HG02884 (cell line): ENCODE measurements around the gene LEP.

Experiments used
- ATAC-seq: cut with Tn5 transposase; IDR thresholded peaks from one replicate; pipeline ENCODE4 v1.9.1; 2021; ENCODE audit warnings: mild to moderate bottlenecking, moderate library complexity; ENCODE audit not compliant: unreplicated experiment

LEP gene

DNA sequence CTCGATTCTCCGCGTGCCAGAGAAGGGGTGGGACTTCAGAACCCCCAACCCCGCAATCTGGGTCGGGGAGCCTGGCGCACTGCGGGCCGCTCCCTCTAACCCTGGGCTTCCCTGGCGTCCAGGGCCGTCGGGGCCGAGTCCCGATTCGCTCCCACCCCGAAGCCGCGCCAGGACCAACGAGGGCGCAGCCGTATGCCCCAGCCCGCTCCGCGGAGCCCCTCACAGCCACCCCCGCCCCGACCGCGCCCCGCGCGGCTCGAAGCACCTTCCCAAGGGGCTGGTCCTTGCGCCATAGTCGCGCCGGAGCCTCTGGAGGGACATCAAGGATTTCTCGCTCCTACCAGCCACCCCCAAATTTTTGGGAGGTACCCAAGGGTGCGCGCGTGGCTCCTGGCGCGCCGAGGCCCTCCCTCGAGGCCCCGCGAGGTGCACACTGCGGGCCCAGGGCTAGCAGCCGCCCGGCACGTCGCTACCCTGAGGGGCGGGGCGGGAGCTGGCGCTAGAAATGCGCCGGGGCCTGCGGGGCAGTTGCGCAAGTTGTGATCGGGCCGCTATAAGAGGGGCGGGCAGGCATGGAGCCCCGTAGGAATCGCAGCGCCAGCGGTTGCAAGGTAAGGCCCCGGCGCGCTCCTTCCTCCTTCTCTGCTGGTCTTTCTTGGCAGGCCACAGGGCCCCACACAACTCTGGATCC lies at the start of gene LEP:
Gene LEP (plus strand): TSS at position 583 of the 691 bp plus-strand sequence. CDS start 10,741 bp downstream, outside the sequence.
- ATAC-seq, result no peak

DNA sequence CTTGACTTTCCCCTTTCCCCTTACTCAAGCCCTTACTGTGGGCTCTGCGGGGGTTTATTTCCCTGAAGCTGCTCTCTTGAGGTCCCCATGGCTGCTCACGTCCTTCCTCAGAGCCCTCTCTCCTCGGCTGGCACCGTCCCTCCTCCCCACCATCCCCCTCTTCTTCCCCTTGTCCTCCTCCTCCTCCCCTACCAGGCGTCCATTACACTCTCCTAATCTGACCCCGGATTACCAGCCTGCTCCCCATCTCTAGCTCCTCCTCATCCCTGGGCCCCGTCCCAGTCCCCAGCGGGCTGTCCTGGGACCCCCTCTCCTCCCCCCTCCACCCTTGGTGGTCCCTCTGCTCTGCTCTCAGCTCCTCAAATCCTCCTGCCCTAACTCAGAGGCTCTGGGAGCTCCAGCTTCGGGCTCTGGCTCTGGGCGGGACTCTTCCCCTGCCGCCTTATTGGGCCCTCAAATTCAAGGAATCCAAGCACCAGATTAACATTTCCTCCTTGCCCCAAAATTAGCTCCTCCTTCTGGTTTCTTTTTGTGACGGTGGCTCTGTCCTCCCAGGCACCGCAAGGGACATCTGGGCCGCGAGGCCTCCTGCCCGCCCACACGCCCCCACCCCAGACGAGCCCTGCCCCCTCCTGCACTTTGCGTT lies 48.5 kb upstream of the LEP start:
- ATAC-seq, result no peak

DNA sequence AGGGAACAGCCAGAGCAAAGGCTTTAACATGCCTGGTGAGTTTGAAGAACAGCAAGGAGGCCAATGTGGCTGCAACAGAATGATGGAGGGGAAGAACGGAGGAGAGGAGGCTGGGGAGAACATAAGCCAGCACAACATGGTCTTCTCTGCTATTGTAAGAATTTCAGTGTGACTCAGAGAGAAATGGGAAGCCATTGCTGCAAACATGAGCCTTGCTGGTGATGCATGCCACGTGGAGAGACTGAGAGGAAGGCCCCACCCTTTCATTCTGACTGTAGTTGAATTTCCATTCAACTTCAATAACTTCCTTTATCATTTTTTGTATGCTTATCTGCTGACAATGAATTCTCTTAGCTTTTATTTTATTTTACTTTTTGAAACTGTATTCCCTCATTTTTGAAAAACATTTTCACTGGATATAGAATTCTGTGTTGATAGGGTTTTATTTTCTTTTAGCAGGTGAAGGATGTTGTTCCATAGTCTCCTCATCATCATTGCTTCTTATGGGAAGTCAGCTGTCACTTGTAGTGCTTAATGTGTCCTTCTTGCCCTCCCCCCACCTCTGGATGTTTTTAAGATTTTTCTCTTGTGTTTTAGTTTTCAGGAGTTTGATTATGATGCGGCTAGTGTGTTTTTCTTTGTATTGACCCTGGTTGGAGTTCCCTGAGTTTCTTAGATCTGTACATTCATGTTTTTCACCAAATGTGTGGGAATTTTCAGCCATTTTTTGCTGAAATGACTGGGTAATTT lies 46.4 kb upstream of the LEP start:
- no peak for ATAC-seq

DNA sequence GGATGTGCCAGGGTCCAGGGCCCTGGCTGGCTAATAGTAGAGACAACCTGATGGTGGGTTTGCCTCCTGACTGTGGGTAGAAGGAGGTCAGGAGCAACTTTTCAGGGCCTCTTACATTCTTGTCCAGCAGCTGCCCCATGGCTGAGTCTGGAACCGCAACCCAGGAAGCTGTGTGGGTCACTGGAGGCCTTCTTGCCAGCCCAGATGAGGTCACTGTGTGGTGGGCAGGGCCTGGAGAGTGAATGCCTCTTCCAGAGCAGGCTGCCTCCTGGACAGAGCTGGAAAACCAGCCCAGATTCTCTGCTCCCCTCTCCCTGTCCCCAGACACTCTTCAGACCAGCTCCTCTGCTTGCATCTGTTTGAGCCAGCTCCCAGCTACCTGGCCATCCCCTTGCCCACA lies 43.5 kb upstream of the LEP start:
- no peak for ATAC-seq

DNA sequence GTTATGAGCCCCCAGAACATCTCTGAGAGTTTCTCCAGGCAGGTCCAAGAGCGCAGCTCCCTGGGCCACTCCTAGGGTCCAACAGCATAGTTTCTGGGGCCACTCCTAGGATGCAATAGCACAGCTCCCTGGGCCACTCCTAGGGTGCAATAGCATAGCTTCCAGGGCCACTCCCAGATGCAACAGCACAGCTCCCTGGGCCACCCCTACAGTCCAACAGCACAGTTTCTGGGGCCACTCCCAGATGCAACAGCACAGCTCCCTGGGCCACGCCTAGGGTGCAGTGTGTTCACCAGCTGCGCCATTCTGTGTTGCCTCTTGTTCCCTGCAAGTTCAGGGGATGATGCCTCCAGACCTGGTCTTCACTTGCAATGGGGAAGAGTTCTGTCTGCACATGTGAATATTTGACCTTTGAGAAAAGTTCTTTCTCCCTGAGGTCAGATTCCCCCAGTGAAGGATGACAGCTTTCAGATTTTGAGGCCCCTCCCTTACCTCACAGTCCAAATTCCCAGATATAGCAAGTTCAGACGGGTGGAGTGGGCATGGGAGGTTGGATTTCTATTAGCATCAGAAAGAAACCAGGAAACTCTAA lies 43.0 kb upstream of the LEP start:
- no peak for ATAC-seq

DNA sequence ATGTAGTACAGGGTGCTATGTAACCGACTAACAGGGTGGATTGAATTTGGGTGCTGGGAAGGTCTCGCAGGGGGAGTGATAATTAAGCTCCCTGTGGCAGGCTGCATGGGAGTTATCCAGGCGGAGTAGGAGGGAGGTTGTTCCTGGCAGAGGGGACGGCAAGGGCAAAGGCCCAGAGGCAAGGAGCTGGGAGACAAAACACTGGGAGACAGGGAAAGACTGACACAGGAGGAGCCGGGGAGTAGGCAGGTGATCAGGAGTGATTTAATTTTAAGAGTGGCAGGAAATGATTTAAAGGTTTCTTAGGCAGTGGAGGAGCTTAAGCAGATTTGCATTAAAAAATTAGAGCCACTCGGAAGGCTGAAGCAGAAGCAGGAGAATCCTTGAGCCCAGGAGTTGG lies 40.7 kb upstream of the LEP start:
- ATAC-seq, result no peak

DNA sequence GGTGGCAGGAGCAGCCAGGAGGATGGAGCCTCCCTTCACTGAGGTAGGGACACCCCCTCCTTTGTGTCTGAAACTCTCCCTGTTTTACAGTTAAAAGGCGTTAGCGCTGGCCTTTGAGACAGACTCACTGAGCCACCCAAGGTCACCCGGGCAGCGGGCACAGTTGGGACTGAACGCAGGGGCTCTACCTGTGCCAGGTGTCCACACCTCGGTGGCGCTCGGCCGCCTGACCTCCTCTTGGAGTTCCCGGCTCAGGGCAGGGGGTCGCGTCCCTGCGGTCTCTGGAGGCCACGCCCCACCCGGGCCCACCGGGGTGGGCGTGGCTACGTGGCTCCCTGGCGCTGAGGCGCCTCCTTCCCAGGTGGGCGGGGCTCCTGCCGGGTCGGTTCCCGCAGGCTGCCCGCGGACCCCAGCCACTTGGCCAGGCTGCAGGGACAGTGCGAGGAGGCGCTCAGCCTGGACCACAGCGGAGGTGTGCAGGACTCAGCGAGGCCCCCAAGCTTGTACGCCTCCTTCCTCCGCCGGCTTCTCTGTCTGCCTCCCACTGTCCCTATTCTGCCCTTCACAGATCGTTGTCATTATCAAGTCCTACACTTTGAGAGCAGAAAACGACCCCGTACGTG lies 39.9 kb upstream of the LEP start:
- ATAC-seq, result no peak

DNA sequence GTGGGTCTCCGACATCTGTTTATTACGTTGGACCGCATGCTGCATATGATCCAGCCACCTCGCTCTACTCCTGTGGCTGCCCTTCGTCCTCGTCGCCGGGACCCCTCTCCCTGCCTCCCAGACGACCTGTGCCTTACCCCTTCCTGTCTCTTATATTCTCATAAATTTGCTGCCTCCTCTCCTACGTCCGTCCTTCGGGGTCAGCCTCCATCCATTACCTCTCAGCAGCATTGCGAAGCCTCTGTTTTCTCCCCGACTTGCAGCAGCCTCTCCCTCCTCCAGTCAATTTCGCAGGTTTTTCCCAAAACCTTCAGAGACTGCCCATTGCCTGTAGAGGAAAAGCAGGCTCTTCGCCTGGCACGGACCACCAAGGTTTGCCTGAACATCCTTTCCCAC lies 39.4 kb upstream of the LEP start:
- ATAC-seq, result no peak

DNA sequence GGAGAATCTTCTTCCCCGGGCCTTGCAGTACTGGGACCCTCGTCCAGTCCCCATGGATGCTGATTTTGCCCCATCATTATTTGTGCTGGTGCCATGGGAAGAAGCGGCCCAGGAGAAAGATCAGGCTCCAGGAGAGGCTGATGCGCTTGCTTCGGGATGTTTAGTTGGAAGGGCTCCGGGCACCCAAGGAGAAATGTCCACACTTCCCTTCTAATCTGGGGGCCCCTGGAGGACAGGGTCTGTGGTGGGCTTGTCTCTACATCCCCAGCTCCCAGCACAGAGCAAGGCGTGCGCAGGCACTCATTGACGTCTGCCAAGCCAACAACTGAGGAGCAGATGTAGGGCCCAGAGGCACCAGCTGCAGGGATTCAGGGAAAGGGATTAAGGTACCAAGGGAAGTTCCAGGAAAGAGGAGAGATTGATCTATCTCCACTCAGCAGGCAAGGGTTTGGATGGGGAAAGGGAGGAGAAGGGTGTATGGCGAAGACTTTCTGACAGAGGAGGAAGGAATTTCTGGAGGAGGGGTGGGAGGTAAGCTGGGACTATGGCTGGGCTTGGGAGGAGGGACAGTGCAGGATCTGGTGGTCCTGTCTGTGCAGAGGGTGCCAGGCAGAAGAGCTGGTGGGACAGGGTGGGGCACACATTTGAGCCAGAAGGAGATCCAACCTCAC lies 38.7 kb upstream of the LEP start:
- ATAC-seq, result no peak

DNA sequence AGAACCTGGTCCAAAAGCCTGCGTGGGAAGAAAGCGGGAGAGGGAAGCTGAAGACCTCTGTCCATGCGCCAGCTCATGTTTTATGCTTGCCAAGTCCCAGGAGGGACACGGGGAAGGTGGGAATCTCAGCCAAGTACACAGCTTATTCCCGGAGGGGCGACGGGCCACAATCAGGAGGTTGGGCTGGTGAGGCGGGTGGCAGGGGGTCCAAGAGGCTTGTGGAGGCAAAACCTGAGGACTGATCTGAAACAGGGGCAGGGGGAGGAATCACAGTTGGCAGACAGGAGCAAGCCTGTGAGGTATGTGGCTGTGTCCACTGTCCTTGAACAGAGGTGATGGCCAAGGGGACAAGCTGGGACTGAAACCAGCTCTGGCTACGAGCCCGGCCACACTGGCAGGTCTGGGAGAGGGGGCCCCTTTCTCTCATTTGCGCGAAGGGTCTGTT lies 38.0 kb upstream of the LEP start:
- no peak for ATAC-seq

DNA sequence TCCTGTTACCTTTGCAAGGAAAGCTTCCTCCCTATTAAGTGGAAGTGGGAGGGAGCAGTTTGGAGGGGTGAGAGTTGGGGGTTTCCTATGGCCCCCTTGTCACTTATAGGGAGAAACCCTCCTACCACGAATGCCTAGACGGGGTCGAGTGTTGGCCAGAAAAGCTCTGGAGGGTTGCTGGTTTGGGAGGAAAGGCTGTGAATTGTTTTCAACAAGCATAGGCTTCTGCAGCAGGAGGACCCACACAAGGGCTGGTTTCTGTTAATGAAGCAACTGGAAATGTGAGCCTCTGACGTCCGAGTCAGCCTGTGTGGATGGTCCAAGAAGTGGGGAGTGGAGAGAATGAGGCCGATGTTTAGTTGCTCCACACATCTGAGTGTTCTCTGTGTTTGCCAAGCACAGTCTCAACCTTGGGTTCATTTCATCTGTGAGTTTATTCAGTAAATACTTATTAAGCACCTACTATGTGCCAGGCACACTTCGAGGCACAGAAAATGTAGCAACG lies 37.3 kb upstream of the LEP start:
- no peak for ATAC-seq

DNA sequence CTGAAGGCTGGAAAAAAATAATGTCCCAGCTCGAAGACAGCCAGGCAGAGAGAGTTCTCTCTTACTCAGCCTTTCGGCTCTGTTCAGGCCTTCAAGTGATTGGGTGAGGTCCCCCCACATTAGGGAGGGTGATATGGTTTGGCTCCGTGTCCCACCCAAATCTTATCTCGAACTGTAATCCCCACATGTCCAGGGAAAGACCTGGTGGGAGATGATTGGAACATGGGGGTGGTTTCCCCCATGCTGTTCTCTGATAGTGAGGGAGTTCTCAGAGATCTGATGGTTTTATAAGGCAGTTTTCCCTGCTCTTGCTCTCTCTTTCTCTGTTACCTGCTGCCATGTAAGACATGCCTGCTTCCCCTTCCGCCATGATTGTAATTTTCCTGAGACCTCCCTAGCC lies 36.6 kb upstream of the LEP start:
- ATAC-seq, result no peak

DNA sequence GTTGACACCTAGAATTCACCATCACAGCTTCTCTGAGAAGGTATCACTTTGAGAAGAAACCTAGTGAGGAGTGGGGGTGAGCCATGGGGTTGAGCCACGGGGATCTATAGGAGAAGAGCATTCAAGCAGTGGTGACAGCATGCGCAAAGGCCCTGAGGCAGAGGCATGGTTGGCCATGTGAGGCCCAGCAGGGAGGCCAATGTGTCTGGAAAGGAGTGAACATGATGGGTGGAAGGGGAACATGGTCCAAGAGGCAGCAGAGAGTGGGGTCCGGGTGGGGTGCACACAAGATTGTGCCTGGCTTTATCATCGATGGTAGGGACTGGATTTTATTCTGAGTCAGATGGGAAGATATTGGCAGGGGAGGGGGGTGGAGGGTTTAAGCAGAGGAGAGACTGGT lies 36.0 kb upstream of the LEP start:
- ATAC-seq, result no peak

DNA sequence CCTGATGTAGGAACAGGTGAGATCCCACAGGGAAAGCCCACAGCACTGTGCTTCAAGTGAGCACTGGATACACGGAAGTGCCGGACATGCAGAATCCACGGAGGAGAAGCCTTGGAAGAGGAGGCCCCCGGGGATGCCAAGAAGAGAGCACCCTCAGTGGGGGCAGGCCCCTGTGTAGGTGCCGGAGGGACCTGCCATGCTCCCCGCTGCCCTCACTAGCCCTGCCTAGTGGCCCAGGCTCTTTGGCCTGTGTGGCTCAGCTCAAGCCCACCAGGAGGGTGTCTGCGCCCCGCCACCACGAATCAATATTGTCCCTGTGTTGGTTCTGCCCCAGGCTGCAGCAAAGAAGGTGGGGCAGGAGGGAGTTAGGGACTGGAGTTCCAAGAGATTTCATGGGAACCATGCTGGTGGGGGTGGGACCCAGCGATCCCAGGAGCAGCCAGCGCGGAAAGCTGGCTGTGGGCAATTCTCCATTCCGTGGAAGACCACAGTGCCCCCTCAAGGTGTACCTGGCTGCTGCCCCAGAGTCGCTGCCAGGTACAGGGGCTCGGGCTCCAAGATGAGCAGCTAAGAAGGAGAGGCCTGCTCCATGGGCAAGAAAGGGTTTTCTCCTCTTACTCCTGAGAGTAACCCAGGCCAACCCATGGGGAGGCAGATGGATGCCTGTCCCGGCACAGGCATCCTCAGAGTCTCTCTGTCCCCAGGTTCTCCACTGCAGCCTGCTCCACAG lies 34.9 kb upstream of the LEP start:
- no peak for ATAC-seq

DNA sequence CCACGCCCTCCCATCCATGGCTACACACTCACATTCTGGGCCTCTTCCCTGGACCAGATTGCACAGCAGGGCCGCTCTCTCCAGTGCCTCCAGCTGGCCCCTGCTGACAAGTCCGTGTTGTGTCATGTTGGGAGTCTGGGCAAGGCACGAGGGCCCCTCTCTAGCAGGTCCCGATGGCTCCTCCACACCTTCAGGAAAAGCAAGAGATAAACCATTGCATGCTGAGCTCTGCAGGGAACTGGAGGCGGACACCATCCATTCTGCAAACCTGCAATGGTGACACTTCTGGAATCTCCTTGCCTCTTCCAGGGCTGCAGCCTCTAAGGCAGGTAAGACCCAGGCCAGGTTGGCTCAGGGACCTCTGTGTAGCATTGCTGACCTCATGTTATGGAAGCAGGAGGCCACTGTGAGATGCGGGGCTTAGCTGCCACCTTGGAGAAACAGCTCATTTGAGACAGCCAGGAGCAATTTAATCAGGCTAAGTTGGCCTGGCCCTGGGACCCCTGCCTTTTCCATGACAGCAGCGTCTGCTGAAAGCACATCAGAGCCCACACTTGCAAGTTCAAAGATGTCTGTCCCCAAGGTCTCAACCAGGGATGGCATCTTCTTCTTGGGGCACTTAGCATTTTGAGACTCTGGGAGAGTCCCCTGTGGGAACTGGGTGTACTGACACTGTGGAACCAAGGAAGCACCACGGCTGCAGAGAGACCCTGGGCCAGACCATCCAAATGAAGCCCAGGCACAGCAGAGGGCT lies 34.2 kb upstream of the LEP start:
- no peak for ATAC-seq

DNA sequence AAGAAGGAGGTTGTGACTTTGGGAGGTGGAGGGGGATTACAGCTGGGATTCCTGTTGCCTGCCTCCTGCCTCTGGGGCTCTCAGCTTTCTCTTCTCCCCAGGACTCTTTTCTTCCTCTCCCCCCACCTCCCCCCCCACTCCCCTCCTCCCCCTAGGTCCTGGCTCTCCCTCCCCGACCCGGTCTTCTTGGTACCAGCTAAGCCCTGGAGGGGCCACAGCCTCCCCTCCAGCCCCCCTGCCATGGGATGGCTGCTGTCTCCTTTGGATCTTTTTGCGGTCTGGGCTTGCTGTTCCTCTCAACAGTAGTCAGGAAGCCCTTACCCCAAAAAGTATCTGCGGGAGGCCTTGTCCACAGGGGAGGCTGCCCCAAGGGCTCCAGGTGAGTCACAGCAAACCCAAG lies 33.5 kb upstream of the LEP start:
- ATAC-seq, result no peak

DNA sequence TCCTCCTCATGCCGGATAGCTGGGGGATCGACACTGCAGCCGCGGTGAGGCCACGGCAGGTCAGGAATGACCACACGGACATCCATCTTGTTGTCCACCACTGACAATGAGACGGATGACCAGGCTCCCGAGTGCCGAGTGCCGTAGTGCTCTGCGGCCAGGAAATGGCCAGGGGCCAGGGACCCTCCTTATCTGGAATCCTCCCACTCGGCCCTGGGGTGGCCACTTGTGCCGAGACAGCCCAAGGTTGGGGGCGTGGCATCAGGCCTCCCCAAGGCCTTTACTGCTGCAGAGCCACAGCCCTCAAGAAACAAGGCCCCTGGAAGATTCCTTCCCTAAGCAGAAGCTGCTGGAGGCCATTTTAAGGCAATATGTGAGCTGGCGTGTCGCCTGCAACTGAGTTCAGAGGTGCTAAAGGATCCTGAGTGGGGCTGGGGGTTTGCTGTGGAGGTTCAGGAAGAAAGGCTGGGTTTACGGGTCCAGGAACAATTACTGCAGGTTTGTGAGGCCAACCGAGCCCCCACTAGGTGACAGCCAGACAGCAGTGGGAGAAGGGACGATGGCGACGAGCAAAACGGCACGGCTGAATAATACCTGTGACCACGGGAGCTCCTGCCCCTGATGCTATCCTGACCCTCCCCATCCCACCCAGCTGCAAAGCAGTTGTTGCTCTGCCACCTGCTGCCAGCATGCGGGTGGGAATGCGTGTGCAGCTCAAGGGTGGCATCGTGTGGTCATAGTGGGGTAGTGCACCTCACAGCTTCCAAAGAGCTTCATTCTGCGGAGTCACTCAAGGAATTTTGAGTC lies 31.6 kb upstream of the LEP start:
- no peak for ATAC-seq

DNA sequence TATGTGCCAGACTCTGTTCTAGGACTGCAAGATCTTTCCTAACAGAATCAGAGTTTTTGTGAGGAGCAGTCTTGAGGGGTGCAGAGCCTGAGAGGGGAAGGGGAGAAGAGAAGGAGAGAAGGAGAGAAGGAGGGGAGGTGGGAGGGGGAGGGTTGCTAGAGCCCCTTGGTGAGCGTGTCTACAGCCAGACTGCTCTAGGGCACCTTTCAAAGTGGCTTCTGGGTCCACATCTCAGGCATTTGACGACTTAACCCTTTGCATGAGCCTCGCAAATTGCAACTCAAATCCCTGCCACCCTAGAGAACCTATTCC lies 31.1 kb upstream of the LEP start:
- ATAC-seq, result no peak
